ENCODE data around the gene TOM1. TPM values are rescaled to one million over a fixed set of nuclear protein-coding genes. Genes with fewer than 3 reads are reported as not detected.

The TOM1 gene
- total and polyA plus RNA-seq, 2 of the 13 experiments (the other 11 are each of a cell fraction or from before 2014, with no cell fraction given): 30.8 to 87.3 TPM

DNA sequence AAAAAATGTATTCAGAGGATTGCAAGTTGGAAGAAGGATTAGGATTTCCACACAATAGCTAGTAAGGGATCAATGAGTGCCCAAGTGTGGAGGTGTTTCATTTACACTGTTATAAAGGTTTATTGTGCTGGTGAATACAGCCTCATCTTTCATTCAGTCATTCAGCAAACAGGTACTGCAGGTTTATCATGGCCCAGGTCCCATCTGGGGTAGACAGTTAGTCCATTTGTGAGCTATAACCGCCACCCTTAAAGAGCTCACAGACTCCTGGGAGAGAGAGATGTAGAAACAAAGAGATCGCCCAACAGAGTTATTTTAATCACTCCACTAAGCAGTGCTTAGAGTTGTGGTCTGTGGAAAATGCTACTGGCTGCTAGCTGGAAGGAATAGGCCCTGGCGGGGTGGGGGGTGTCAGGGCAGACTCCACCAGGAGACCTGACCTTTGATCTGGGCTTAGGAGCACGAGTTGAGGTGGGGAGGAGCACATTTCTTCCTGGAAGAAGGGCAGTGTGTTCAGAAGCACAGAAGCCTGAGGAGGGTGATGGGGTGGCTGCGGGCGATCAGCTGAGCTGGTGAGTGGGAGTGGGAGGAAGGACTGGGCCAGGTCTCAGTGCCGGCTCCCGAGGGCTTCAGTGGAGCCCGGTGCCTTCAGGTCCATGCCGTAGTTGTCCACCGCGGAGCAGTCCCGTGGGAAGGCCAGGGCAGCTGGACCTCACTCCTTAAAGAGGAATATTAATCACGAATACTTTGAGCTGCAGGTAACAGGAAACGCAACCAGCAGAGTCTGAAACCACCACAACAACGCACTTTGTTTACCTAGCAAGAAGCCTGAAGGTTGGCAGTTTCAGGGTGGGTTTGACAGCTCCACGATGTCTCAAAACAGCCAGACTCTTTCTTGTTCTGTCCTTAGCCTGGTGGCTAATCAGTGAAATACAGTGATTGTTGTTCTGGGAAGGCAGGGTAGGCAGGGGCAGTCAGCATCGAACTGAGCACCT is 11.2 kb downstream of the TOM1 start (continued):
- TF ChIP-seq, protein P1, sequence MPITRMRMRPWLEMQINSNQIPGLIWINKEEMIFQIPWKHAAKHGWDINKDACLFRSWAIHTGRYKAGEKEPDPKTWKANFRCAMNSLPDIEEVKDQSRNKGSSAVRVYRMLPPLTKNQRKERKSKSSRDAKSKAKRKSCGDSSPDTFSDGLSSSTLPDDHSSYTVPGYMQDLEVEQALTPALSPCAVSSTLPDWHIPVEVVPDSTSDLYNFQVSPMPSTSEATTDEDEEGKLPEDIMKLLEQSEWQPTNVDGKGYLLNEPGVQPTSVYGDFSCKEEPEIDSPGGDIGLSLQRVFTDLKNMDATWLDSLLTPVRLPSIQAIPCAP (CRISPR knock-in tag; IDR thresholded peaks at IDR 0.05; ENCODE audit: low read depth): no peak
- TF ChIP-seq, protein P2, sequence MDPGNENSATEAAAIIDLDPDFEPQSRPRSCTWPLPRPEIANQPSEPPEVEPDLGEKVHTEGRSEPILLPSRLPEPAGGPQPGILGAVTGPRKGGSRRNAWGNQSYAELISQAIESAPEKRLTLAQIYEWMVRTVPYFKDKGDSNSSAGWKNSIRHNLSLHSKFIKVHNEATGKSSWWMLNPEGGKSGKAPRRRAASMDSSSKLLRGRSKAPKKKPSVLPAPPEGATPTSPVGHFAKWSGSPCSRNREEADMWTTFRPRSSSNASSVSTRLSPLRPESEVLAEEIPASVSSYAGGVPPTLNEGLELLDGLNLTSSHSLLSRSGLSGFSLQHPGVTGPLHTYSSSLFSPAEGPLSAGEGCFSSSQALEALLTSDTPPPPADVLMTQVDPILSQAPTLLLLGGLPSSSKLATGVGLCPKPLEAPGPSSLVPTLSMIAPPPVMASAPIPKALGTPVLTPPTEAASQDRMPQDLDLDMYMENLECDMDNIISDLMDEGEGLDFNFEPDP (CRISPR knock-in tag; conservative IDR thresholded peaks at IDR 0.05): 0 out of 2 replicates have a peak, but pooled peaks have one; percentile 77
- no peak for TF ChIP-seq SSRP1 (CRISPR knock-in tag; IDR thresholded peaks at IDR 0.05)
- peak in 1 of 2 experiments; percentile 57; a peak in 2 of 4 replicates for TF ChIP-seq EP300 (IDR thresholded peaks at IDR 0.05; ENCODE audit: low read depth in 2 of 2, low read length in 2 of 2)
- no peak for TF ChIP-seq EP300 (CRISPR knock-in tag; IDR thresholded peaks at IDR 0.05; ENCODE audit: borderline replicate concordance)
- TF ChIP-seq, protein P3, sequence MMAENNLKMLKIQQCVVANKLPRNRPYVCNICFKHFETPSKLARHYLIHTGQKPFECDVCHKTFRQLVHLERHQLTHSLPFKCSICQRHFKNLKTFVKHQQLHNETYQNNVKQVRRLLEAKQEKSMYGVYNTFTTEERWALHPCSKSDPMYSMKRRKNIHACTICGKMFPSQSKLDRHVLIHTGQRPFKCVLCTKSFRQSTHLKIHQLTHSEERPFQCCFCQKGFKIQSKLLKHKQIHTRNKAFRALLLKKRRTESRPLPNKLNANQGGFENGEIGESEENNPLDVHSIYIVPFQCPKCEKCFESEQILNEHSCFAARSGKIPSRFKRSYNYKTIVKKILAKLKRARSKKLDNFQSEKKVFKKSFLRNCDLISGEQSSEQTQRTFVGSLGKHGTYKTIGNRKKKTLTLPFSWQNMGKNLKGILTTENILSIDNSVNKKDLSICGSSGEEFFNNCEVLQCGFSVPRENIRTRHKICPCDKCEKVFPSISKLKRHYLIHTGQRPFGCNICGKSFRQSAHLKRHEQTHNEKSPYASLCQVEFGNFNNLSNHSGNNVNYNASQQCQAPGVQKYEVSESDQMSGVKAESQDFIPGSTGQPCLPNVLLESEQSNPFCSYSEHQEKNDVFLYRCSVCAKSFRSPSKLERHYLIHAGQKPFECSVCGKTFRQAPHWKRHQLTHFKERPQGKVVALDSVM (CRISPR knock-in tag; IDR thresholded peaks at IDR 0.05): no peak
- TF ChIP-seq, protein P4, sequence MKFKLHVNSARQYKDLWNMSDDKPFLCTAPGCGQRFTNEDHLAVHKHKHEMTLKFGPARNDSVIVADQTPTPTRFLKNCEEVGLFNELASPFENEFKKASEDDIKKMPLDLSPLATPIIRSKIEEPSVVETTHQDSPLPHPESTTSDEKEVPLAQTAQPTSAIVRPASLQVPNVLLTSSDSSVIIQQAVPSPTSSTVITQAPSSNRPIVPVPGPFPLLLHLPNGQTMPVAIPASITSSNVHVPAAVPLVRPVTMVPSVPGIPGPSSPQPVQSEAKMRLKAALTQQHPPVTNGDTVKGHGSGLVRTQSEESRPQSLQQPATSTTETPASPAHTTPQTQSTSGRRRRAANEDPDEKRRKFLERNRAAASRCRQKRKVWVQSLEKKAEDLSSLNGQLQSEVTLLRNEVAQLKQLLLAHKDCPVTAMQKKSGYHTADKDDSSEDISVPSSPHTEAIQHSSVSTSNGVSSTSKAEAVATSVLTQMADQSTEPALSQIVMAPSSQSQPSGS (CRISPR knock-in tag; IDR thresholded peaks at IDR 0.05): peak; percentile 17; the same call in 1 of the 2 replicates
- TF ChIP-seq, protein P5, sequence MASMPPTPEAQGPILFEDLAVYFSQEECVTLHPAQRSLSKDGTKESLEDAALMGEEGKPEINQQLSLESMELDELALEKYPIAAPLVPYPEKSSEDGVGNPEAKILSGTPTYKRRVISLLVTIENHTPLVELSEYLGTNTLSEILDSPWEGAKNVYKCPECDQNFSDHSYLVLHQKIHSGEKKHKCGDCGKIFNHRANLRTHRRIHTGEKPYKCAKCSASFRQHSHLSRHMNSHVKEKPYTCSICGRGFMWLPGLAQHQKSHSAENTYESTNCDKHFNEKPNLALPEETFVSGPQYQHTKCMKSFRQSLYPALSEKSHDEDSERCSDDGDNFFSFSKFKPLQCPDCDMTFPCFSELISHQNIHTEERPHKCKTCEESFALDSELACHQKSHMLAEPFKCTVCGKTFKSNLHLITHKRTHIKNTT (CRISPR knock-in tag; IDR thresholded peaks at IDR 0.05): no peak
- no peak for TF ChIP-seq TBL1XR1 (IDR thresholded peaks at IDR 0.05; ENCODE audit: borderline replicate concordance, low read length, partially characterized antibody)
- peak; percentile 65 for TF ChIP-seq POLR2AphosphoS5 (IDR thresholded peaks at IDR 0.05; ENCODE audit: low read depth, low read length)
- no peak for TF ChIP-seq ZSCAN12 (CRISPR knock-in tag; IDR thresholded peaks at IDR 0.05)
- TF ChIP-seq, protein P6, sequence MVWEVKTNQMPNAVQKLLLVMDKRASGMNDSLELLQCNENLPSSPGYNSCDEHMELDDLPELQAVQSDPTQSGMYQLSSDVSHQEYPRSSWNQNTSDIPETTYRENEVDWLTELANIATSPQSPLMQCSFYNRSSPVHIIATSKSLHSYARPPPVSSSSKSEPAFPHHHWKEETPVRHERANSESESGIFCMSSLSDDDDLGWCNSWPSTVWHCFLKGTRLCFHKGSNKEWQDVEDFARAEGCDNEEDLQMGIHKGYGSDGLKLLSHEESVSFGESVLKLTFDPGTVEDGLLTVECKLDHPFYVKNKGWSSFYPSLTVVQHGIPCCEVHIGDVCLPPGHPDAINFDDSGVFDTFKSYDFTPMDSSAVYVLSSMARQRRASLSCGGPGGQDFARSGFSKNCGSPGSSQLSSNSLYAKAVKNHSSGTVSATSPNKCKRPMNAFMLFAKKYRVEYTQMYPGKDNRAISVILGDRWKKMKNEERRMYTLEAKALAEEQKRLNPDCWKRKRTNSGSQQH (CRISPR knock-in tag; IDR thresholded peaks at IDR 0.05; ENCODE audit: low read depth): no peak
- no peak for TF ChIP-seq CENPX (CRISPR knock-in tag; IDR thresholded peaks at IDR 0.05)
- TF ChIP-seq, protein P7, sequence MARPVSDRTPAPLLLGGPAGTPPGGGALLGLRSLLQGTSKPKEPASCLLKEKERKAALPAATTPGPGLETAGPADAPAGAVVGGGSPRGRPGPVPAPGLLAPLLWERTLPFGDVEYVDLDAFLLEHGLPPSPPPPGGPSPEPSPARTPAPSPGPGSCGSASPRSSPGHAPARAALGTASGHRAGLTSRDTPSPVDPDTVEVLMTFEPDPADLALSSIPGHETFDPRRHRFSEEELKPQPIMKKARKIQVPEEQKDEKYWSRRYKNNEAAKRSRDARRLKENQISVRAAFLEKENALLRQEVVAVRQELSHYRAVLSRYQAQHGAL (CRISPR knock-in tag; IDR thresholded peaks at IDR 0.05; ENCODE audit: not compliant biosample characterization): no peak
- 0 out of 2 replicates have a peak, but pooled peaks have one; percentile 23 for TF ChIP-seq SPEN (CRISPR knock-in tag; IDR thresholded peaks at IDR 0.05; ENCODE audit: low read depth)
- TF ChIP-seq SALL1 (CRISPR knock-in tag; IDR thresholded peaks at IDR 0.05): peak; percentile 55
- 0 out of 2 replicates have a peak, but pooled peaks have one; percentile 37 for TF ChIP-seq HIVEP1 (CRISPR knock-in tag; IDR thresholded peaks at IDR 0.05)
- no peak for TF ChIP-seq FOXP1 (IDR thresholded peaks at IDR 0.05)
- TF ChIP-seq FOXP1 (CRISPR knock-in tag; IDR thresholded peaks at IDR 0.05): no peak
